Hepatocyte (in vitro differentiated cells): Measurements from ENCODE around the gene SOCS4. TPM values are rescaled to one million over a fixed set of nuclear protein-coding genes. Genes with fewer than 3 reads are reported as not detected.
A peak's percentile ranks its signal among the peaks of the same experiment; 100 is the strongest.

Experiments
- DNase-seq: peaks from one replicate; pipeline ENCODE4 v3.0.0-alpha.2; 2016; ENCODE audit warnings: low spot score
- H2AFZ ChIP-seq: fragments of 200-600 bp; sonication (generic); 2 replicates; pipeline ENCODE4 v1.6.0; 2016; ENCODE audit warnings: antibody characterized with exemption, mild to moderate bottlenecking
- H3K27ac ChIP-seq: fragments of 200-600 bp; sonication (generic); 2 replicates; pipeline ENCODE4 v1.5.1; 2016; ENCODE audit warnings: mild to moderate bottlenecking
- H3K27me3 ChIP-seq: fragments of 200-600 bp; sonication (generic); 2 replicates; pipeline ENCODE4 v1.6.1; 2016
- H3K36me3 ChIP-seq: fragments of 200-600 bp; sonication (generic); replicated peaks from 2 replicates; pipeline ENCODE4 v1.5.1; 2016; ENCODE audit warnings: low read depth; ENCODE audit not compliant: insufficient read depth
- H3K4me1 ChIP-seq: fragments of 200-600 bp; sonication (generic); 2 replicates; pipeline ENCODE4 v1.5.1; 2016; ENCODE audit warnings: mild to moderate bottlenecking, moderate library complexity; ENCODE audit not compliant: insufficient read depth
- H3K4me2 ChIP-seq: fragments of 200-600 bp; sonication (generic); 2 replicates; pipeline ENCODE4 v1.6.0; 2016
- H3K4me3 ChIP-seq: fragments of 200-600 bp; sonication (generic); 2 replicates; pipeline ENCODE4 v1.5.1; 2016; ENCODE audit warnings: mild to moderate bottlenecking
- H3K79me2 ChIP-seq: fragments of 200-600 bp; sonication (generic); 2 replicates; pipeline ENCODE4 v1.6.0; 2017; ENCODE audit warnings: mild to moderate bottlenecking
- H3K9me2 ChIP-seq: fragments of 200-600 bp; sonication (generic); replicated peaks from 2 replicates; pipeline ENCODE4 v1.6.0; 2017; ENCODE audit warnings: mild to moderate bottlenecking; ENCODE audit not compliant: insufficient read depth
- H3K9me3 ChIP-seq: fragments of 200-600 bp; sonication (generic); 2 replicates; pipeline ENCODE4 v1.5.1; 2016; ENCODE audit warnings: low read depth, mild to moderate bottlenecking
- H4K20me1 ChIP-seq: fragments of 200-600 bp; sonication (generic); 2 replicates; pipeline ENCODE4 v1.6.0; 2016; ENCODE audit warnings: mild to moderate bottlenecking; ENCODE audit not compliant: insufficient read depth, poor library complexity, severe bottlenecking
- CTCF ChIP-seq: fragments of 200-600 bp; sonication (generic); IDR thresholded peaks from 2 replicates; pipeline ENCODE4 v1.5.1; 2016; ENCODE audit warnings: antibody characterized with exemption, mild to moderate bottlenecking; ENCODE audit not compliant: poor library complexity
- EZH2 ChIP-seq: fragments of 200-600 bp; sonication (generic); IDR thresholded peaks from 2 replicates; pipeline ENCODE4 v1.6.1; 2016; ENCODE audit warnings: antibody characterized with exemption, mild to moderate bottlenecking, borderline replicate concordance
- EZH2phosphoT487 ChIP-seq: fragments of 200-600 bp; sonication (generic); IDR thresholded peaks from one replicate; pipeline ENCODE4 v1.6.1; 2018; ENCODE audit warnings: antibody characterized with exemption, mild to moderate bottlenecking, low read depth, moderate library complexity; ENCODE audit not compliant: unreplicated experiment, severe bottlenecking
- WGBS: methylation state at CpG from one replicate; pipeline ENCODE4 v1.1.6; 2016; ENCODE audit warnings: low lambda C conversion rate; ENCODE audit errors: missing lambda C conversion rate; 5-methylcytosine and 5-hydroxymethylcytosine counted together
- polyA plus RNA-seq: library from polyadenylated mRNA; unstranded; fragments of >200 nt; fragmentation: Nextera tagmentation; extraction: Ambion mirVana; gene quantifications from 2 replicates; pipeline ENCODE4 v1.2.1, GENCODE V29; 2016
- total RNA-seq: library from RNA; depleted of rRNA; stranded (reverse); fragments of >200 nt; gene quantifications from 2 replicates; pipeline ENCODE4 v1.2.3, GENCODE V29; 2014

SOCS4 gene
- 16.2 and 18.8 TPM in 2 replicates for total RNA-seq
- 4.1 and 5.3 TPM in 2 replicates for polyA plus RNA-seq

GRCh38 chr14:55026793-55027561 lies at the start of gene SOCS4, which contains the start of gene WDHD1:
Gene SOCS4, plus strand, starts transcription at chr14:55027236. Its CDS starts 15,806 bp downstream, at chr14:55043042.
Gene WDHD1, minus strand, starts transcription at chr14:55027099. Its CDS starts 312 bp downstream, at chr14:55026787.
- H3K4me1 ChIP-seq: peaks cover 11% of the 10 kb centered on the region
- under 1% methylated on average over 52 of the region's 56 CpGs for WGBS
- peak within 1 kb of the TSS; percentile 79 for H2AFZ ChIP-seq
- DNase-seq: peak; percentile 96
- peaks cover 6% of the 10 kb centered on the region for H4K20me1 ChIP-seq
- H3K9me3 ChIP-seq: no peaks in the 10 kb centered on the region
- peak within 1 kb of the TSS; percentile 85 for H3K4me2 ChIP-seq
- H3K9me2 ChIP-seq: no peaks in the 10 kb centered on the region
- H3K27me3 ChIP-seq: no peaks in the 10 kb centered on the region
- H3K36me3 ChIP-seq: no peaks in the 10 kb centered on the region
- peaks cover 65% of the 10 kb centered on the region for H3K79me2 ChIP-seq
- no peak for TF ChIP-seq CTCF
- no peak for TF ChIP-seq EZH2phosphoT487
- no peak for TF ChIP-seq EZH2
- H3K4me3 ChIP-seq: peak within 1 kb of the TSS; percentile 66
- H3K27ac ChIP-seq: peak within 1 kb of the TSS; percentile 94

- Histone ChIP-seq H3K4me3 (no peak overlapping the region), H3K27ac (no peak overlapping the region), H3K27me3 (no peaks in the 10 kb centered on the region), H4K20me1 (no peaks in the 10 kb centered on the region), H3K9me3 (no peaks in the 10 kb centered on the region), H3K9me2 (no peaks in the 10 kb centered on the region), H3K36me3 (no peaks in the 10 kb centered on the region), H3K79me2 (no peaks in the 10 kb centered on the region), H3K4me1 (no peaks in the 10 kb centered on the region), H2AFZ (no peak overlapping the region), H3K4me2 (no peak overlapping the region)
- WGBS: 86% methylated on average over 3 of the region's 3 CpGs
- TF ChIP-seq CTCF: no peak
- TF ChIP-seq EZH2phosphoT487: no peak
- no peak for TF ChIP-seq EZH2
- no peak for DNase-seq
Measured at GRCh38 chr14:54979039-54979438, 48.0 kb upstream of the SOCS4 start.

GRCh38 chr14:54981698-54982097 lies 45.3 kb upstream of the SOCS4 start:
- no peaks in the 10 kb centered on the region for H3K4me1 ChIP-seq
- WGBS: 89% methylated on average over 6 of the region's 6 CpGs
- no peak overlapping the region for H3K4me3 ChIP-seq
- H3K27me3 ChIP-seq: no peaks in the 10 kb centered on the region
- TF ChIP-seq EZH2phosphoT487 (no peak), CTCF (peak; percentile 46), EZH2 (no peak)
- H3K79me2 ChIP-seq: no peaks in the 10 kb centered on the region
- DNase-seq: no peak
- H3K4me2 ChIP-seq: no peak overlapping the region
- H4K20me1 ChIP-seq: no peaks in the 10 kb centered on the region
- H2AFZ ChIP-seq: no peak overlapping the region
- H3K36me3 ChIP-seq: no peaks in the 10 kb centered on the region
- no peaks in the 10 kb centered on the region for H3K9me3 ChIP-seq
- H3K27ac ChIP-seq: no peak overlapping the region
- no peaks in the 10 kb centered on the region for H3K9me2 ChIP-seq
